Neural cell (in vitro differentiated cells): ENCODE data around the gene CHI3L1. TPM values are rescaled to one million over a fixed set of nuclear protein-coding genes. Genes with fewer than 3 reads are reported as not detected.

Source experiments
- H2AFZ ChIP-seq: fragments of 200-600, 300-800 bp; sonication (generic), shearing (Covaris generic); 2 replicates; pipeline ENCODE4 v1.6.0; 2014; ENCODE audit warnings: low read depth, mild to moderate bottlenecking, antibody characterized with exemption, low read length, moderate library complexity
- H3F3A ChIP-seq: fragments of 200-600 bp; shearing (Covaris generic); 2 replicates; pipeline ENCODE4 v1.6.1; 2016; ENCODE audit warnings: mild to moderate bottlenecking, moderate library complexity, mixed read lengths, antibody characterized with exemption, low read length; ENCODE audit not compliant: insufficient read depth, poor library complexity, severe bottlenecking
- H3K27ac ChIP-seq: fragments of 200-600, 300-800 bp; sonication (generic), shearing (Covaris generic); 2 replicates; pipeline ENCODE4 v1.5.1; 2014; ENCODE audit warnings: mild to moderate bottlenecking, low read length, moderate library complexity
- H3K27me3 ChIP-seq: fragments of 300-800, 200-600 bp; sonication (generic), shearing (Covaris generic); 2 replicates; pipeline ENCODE4 v1.6.0; 2014; ENCODE audit warnings: mild to moderate bottlenecking, low read depth, low read length, moderate library complexity; ENCODE audit not compliant: insufficient read depth
- H3K36me3 ChIP-seq: fragments of 300-800, 200-600 bp; sonication (generic), shearing (Covaris generic); 2 replicates; pipeline ENCODE4 v1.5.1; 2014; ENCODE audit warnings: mild to moderate bottlenecking, antibody characterized with exemption, low read length, moderate library complexity; ENCODE audit not compliant: insufficient read depth
- H3K4me2 ChIP-seq: fragments of 300-800, 200-600 bp; sonication (generic), shearing (Covaris generic); 2 replicates; pipeline ENCODE4 v1.6.0; 2014; ENCODE audit warnings: mild to moderate bottlenecking, low read length
- H3K4me3 ChIP-seq: fragments of 300-800, 200-600 bp; sonication (generic), shearing (Covaris generic); 2 replicates; pipeline ENCODE4 v1.5.1; 2014; ENCODE audit warnings: mild to moderate bottlenecking, low read length, moderate library complexity
- H3K79me2 ChIP-seq: fragments of 200-600 bp; shearing (Covaris generic); replicated peaks from 2 replicates; pipeline ENCODE4 v1.6.0; 2014; ENCODE audit warnings: mild to moderate bottlenecking, low read length, moderate library complexity; ENCODE audit not compliant: insufficient read depth
- H3K9ac ChIP-seq: fragments of 300-800, 200-600 bp; sonication (generic), shearing (Covaris generic); 2 replicates; pipeline ENCODE4 v1.6.1; 2016; ENCODE audit warnings: mild to moderate bottlenecking, low read length, mixed read lengths
- H3K9me2 ChIP-seq: fragments of 200-600 bp; shearing (Covaris generic); 2 replicates; pipeline ENCODE4 v1.6.1; 2016; ENCODE audit warnings: mild to moderate bottlenecking, low read length, mixed read lengths; ENCODE audit not compliant: insufficient read depth
- H3K9me3 ChIP-seq: fragments of 200-600, 300-800 bp; sonication (generic), shearing (Covaris generic); 2 replicates; pipeline ENCODE4 v1.6.1; 2016; ENCODE audit warnings: mild to moderate bottlenecking, mixed run types, low read length, moderate library complexity, mixed read lengths
- H4K20me1 ChIP-seq: fragments of 200-600 bp; shearing (Covaris generic); 2 replicates; pipeline ENCODE4 v1.6.1; 2016; ENCODE audit warnings: mild to moderate bottlenecking, mixed run types; ENCODE audit not compliant: insufficient read depth
- EP300 ChIP-seq: fragments of 450-650 bp; conservative IDR thresholded peaks from 2 replicates; pipeline ENCODE4 v1.6.1; 2014; ENCODE audit warnings: antibody characterized with exemption, mild to moderate bottlenecking, moderate library complexity; ENCODE audit not compliant: poor library complexity, severe bottlenecking
- EZH2 ChIP-seq: fragments of 200-600, 300-800 bp; shearing (Covaris generic), sonication (generic); IDR thresholded peaks from 2 replicates; pipeline ENCODE4 v1.6.1; 2014; ENCODE audit warnings: antibody characterized with exemption, low read length, borderline replicate concordance, mild to moderate bottlenecking; ENCODE audit not compliant: insufficient read depth, poor library complexity, severe bottlenecking
- MXI1 ChIP-seq: fragments of 450-650 bp; conservative IDR thresholded peaks from 2 replicates; pipeline ENCODE4 v1.6.1; 2014; ENCODE audit warnings: antibody characterized with exemption, mild to moderate bottlenecking; ENCODE audit not compliant: poor library complexity, severe bottlenecking
- POLR2AphosphoS5 ChIP-seq: IDR thresholded peaks from 2 replicates; pipeline ENCODE4 v1.6.1; 2012
- RAD21 ChIP-seq: fragments of 450-650 bp; conservative IDR thresholded peaks from 2 replicates; pipeline ENCODE4 v1.6.1; 2014; ENCODE audit warnings: antibody characterized with exemption, mild to moderate bottlenecking, moderate library complexity
- SMC3 ChIP-seq: fragments of 450-650 bp; conservative IDR thresholded peaks from 2 replicates; pipeline ENCODE4 v1.6.1; 2014; ENCODE audit warnings: antibody characterized with exemption, mild to moderate bottlenecking, moderate library complexity; ENCODE audit not compliant: poor library complexity
- TAF1 ChIP-seq: IDR thresholded peaks from 2 replicates; pipeline ENCODE4 v1.6.1; 2012; ENCODE audit warnings: low read depth
- polyA plus RNA-seq: library from polyadenylated mRNA; depleted of rRNA; stranded (reverse); fragments of >200 nt; gene quantifications from 2 replicates; pipeline ENCODE4 v1.2.3, GENCODE V29; 2014
- TF ChIP-seq, protein P1 (sequence below): fragments of 450-650 bp; IDR thresholded peaks from 2 replicates; pipeline ENCODE4 v1.5.1; 2014; ENCODE audit warnings: antibody characterized with exemption, mild to moderate bottlenecking, moderate library complexity; ENCODE audit not compliant: poor library complexity, severe bottlenecking
- TF ChIP-seq, protein P2 (sequence below): IDR thresholded peaks from 2 replicates; pipeline ENCODE4 v1.6.1; 2012; ENCODE audit warnings: borderline replicate concordance

Gene CHI3L1
- polyA plus RNA-seq, 1 donor from 2014 or later: not detected

DNA sequence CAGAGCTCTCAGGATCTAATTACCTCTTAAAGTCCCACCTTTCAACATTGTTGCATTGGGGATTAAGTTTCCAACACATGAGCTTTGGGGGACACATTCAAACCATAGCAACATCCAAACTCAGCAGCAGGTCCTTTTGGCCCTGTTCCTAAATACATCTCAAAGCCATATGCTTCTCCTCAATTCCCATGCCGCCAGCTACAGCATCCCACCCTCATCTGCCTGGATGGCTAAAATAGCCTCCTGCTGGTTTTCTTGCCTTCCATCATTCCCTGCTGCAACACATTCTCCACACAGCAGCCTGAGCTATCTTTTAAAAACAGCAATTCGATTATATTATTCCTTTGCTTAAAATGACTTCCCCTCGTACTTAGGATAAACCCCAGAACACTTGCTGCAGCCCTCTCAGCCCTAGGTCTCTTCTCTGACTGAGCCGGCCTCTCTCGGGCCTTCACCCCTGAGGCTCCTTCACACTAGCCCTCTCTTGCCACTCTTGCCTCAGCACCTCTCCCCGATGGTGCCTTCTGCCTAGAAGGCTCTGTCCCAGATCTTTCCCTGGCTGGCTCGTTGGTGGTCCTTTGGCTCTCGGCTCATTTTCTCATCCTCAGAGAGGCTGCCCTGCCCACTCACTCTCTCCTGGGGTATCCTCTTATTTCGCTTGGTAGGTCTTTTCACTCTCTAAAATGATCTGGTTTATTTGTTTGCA lies 27.4 kb downstream of the CHI3L1 start:
- TF ChIP-seq EP300 (no peak), RAD21 (no peak), TAF1 (no peak), EZH2 (no peak), MXI1 (no peak), SMC3 (no peak), POLR2AphosphoS5 (no peak)
- TF ChIP-seq, protein P1, sequence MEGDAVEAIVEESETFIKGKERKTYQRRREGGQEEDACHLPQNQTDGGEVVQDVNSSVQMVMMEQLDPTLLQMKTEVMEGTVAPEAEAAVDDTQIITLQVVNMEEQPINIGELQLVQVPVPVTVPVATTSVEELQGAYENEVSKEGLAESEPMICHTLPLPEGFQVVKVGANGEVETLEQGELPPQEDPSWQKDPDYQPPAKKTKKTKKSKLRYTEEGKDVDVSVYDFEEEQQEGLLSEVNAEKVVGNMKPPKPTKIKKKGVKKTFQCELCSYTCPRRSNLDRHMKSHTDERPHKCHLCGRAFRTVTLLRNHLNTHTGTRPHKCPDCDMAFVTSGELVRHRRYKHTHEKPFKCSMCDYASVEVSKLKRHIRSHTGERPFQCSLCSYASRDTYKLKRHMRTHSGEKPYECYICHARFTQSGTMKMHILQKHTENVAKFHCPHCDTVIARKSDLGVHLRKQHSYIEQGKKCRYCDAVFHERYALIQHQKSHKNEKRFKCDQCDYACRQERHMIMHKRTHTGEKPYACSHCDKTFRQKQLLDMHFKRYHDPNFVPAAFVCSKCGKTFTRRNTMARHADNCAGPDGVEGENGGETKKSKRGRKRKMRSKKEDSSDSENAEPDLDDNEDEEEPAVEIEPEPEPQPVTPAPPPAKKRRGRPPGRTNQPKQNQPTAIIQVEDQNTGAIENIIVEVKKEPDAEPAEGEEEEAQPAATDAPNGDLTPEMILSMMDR: no peak
- TF ChIP-seq, protein P2, sequence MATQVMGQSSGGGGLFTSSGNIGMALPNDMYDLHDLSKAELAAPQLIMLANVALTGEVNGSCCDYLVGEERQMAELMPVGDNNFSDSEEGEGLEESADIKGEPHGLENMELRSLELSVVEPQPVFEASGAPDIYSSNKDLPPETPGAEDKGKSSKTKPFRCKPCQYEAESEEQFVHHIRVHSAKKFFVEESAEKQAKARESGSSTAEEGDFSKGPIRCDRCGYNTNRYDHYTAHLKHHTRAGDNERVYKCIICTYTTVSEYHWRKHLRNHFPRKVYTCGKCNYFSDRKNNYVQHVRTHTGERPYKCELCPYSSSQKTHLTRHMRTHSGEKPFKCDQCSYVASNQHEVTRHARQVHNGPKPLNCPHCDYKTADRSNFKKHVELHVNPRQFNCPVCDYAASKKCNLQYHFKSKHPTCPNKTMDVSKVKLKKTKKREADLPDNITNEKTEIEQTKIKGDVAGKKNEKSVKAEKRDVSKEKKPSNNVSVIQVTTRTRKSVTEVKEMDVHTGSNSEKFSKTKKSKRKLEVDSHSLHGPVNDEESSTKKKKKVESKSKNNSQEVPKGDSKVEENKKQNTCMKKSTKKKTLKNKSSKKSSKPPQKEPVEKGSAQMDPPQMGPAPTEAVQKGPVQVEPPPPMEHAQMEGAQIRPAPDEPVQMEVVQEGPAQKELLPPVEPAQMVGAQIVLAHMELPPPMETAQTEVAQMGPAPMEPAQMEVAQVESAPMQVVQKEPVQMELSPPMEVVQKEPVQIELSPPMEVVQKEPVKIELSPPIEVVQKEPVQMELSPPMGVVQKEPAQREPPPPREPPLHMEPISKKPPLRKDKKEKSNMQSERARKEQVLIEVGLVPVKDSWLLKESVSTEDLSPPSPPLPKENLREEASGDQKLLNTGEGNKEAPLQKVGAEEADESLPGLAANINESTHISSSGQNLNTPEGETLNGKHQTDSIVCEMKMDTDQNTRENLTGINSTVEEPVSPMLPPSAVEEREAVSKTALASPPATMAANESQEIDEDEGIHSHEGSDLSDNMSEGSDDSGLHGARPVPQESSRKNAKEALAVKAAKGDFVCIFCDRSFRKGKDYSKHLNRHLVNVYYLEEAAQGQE: no peak
- Histone ChIP-seq H4K20me1 (no peaks in the 10 kb centered on the region), H2AFZ (no peak overlapping the region), H3K27ac (no peak overlapping the region), H3K36me3 (no peaks in the 10 kb centered on the region), H3K4me2 (no peak overlapping the region), H3K27me3 (no peaks in the 10 kb centered on the region), H3F3A (no peaks in the 10 kb centered on the region), H3K79me2 (no peaks in the 10 kb centered on the region), H3K9me3 (no peaks in the 10 kb centered on the region), H3K9me2 (no peaks in the 10 kb centered on the region), H3K9ac (no peak overlapping the region), H3K4me3 (no peak overlapping the region)

DNA sequence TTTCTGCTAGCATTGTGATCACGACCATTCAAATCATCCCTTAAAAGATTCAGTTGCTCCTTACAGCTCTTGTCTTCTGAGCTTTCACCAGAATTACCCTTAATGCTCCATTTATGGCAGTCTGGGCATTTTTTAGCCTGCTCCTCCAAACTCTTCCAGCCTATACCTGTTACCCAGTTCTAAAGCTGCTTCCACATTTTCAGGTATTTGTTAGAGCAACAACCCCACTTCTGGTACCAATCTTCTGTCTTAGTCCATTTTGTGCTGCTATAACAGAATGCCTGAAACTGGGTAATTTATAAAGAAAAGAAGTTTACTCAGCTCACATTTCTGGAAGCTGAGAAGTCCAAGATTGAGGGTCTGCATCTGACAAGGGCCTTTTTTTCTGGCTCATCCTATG lies 28.1 kb downstream of the CHI3L1 start:
- Histone ChIP-seq H3K79me2 (no peaks in the 10 kb centered on the region), H3K36me3 (no peaks in the 10 kb centered on the region), H3F3A (no peaks in the 10 kb centered on the region), H3K27ac (no peak overlapping the region), H3K4me3 (no peak overlapping the region), H3K4me2 (no peak overlapping the region), H3K9me2 (no peaks in the 10 kb centered on the region), H3K9me3 (no peaks in the 10 kb centered on the region), H3K27me3 (no peaks in the 10 kb centered on the region), H2AFZ (no peak overlapping the region), H4K20me1 (no peaks in the 10 kb centered on the region), H3K9ac (no peak overlapping the region)
- TF ChIP-seq MXI1: no peak
